Loucy (cell line): ENCODE data around the gene EIF3L.
A peak's percentile ranks its signal among the peaks of the same experiment; 100 is the strongest.

ENCODE experiments used
- H2AFZ ChIP-seq: fragments of 200-600 bp; sonication (generic); 2 replicates; pipeline ENCODE4 v1.6.0; 2016; ENCODE audit warnings: antibody characterized with exemption, mild to moderate bottlenecking, low read length, moderate library complexity
- H3F3A ChIP-seq: fragments of 200-600 bp; 2 replicates; pipeline ENCODE4 v1.6.0; 2016; ENCODE audit warnings: antibody characterized with exemption, low read depth, mild to moderate bottlenecking
- H3K27me3 ChIP-seq: fragments of 200-600 bp; sonication (generic); 2 replicates; pipeline ENCODE4 v1.6.1; 2014; ENCODE audit warnings: low read length, mild to moderate bottlenecking; ENCODE audit not compliant: insufficient read depth, poor library complexity, severe bottlenecking
- H3K36me3 ChIP-seq: fragments of 200-600 bp; sonication (generic); 2 replicates; pipeline ENCODE4 v1.6.1; 2016; ENCODE audit warnings: low read length; ENCODE audit not compliant: insufficient read depth
- H3K4me1 ChIP-seq: fragments of 200-600 bp; sonication (generic); 2 replicates; pipeline ENCODE4 v1.5.1; 2014; ENCODE audit warnings: low read length, mild to moderate bottlenecking; ENCODE audit not compliant: insufficient read depth, poor library complexity, severe bottlenecking
- H3K4me2 ChIP-seq: fragments of 200-600 bp; sonication (generic); 2 replicates; pipeline ENCODE4 v1.6.0; 2014; ENCODE audit warnings: antibody characterized with exemption, low read length, low read depth, mild to moderate bottlenecking; ENCODE audit not compliant: poor library complexity, severe bottlenecking
- H3K4me3 ChIP-seq: fragments of 200-600 bp; sonication (generic); 2 replicates; pipeline ENCODE4 v1.5.1; 2014; ENCODE audit warnings: low read length, mild to moderate bottlenecking, mixed read lengths; ENCODE audit not compliant: poor library complexity, severe bottlenecking
- H3K79me2 ChIP-seq: fragments of 200-600 bp; sonication (generic); 2 replicates; pipeline ENCODE4 v1.6.1; 2014; ENCODE audit warnings: low read length; ENCODE audit not compliant: insufficient read depth
- H3K9ac ChIP-seq: fragments of 200-600 bp; sonication (generic); 2 replicates; pipeline ENCODE4 v1.6.0; 2014; ENCODE audit warnings: mild to moderate bottlenecking, low read depth, low read length, moderate library complexity; ENCODE audit not compliant: poor library complexity, severe bottlenecking
- H3K9me2 ChIP-seq: fragments of 200-600 bp; sonication (generic); replicated peaks from 2 replicates; pipeline ENCODE4 v1.6.1; 2016; ENCODE audit warnings: low read depth, low read length, mixed read lengths
- H3K9me3 ChIP-seq: fragments of 200-600 bp; sonication (generic); 2 replicates; pipeline ENCODE4 v1.6.1; 2014; ENCODE audit warnings: mild to moderate bottlenecking, antibody characterized with exemption, low read length, low read depth; ENCODE audit not compliant: insufficient read depth
- H4K20me1 ChIP-seq: fragments of 200-600 bp; sonication (generic); 2 replicates; pipeline ENCODE4 v1.6.0; 2014; ENCODE audit warnings: antibody characterized with exemption, low read length, mild to moderate bottlenecking; ENCODE audit not compliant: insufficient read depth, poor library complexity, severe bottlenecking
- EZH2phosphoT487 ChIP-seq: fragments of 200-600 bp; IDR thresholded peaks from 2 replicates; pipeline ENCODE4 v1.6.1; 2018; ENCODE audit warnings: antibody characterized with exemption, mild to moderate bottlenecking, moderate library complexity, borderline replicate concordance
- TF ChIP-seq, protein P1 (sequence below): fragments of 200-600 bp; sonication (generic); conservative IDR thresholded peaks from 2 replicates; pipeline ENCODE4 v1.5.1; 2014; ENCODE audit warnings: mild to moderate bottlenecking, antibody characterized with exemption, low read length

EIF3L gene

DNA sequence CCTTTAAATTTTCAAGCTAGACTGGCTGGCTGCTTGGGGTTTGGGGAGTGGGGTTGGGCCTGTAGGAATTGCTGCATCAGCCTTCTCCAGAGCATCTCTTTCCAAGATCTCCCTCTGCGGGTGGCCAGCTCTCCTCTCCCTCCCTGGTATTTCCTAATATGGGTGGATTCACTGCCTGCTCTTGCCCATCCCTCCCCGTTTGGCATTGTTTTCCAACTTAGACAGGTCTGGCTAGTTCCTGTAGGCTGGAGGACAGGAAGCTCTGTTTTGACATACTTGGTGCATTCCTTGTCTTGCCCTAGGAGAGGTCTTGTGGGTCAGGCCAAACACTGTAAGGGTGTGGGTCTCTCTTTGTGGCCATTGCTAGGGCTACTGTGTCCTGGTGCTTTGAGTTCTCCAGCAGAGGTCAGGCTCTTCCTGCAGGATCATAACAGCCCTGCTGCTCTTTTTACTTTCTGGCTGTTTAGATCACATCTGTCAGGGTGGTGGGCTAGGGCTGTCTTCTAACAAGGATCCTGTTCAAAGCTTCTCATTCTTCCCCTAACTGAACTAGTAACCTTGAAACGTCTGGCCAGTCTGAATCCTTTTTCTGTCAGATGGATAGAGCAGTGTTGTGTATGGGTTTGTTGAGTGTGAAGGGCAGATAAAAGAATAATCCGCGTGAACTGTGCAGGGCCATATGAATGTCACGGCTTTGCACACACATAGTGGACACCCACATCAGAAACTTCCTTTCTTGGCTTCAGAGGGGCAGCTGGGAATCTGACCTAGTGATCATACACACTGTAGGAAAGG, 38.6 kb downstream of the EIF3L start:
- Histone ChIP-seq H3K4me1 (peaks cover 3% of the 10 kb centered on the region), H3K4me3 (no peak overlapping the region), H3K79me2 (peaks cover 8% of the 10 kb centered on the region; the same call in 1 of the 2 replicates), H3K9me2 (no peaks in the 10 kb centered on the region), H3K9me3 (no peaks in the 10 kb centered on the region), H3K9ac (no peak overlapping the region), H3F3A (no peaks in the 10 kb centered on the region), H4K20me1 (peaks cover 8% of the 10 kb centered on the region), H2AFZ (no peak overlapping the region), H3K4me2 (no peak overlapping the region), H3K27me3 (no peaks in the 10 kb centered on the region), H3K36me3 (peaks cover 54% of the 10 kb centered on the region; the same call in 1 of the 2 replicates)
- TF ChIP-seq, protein P1, sequence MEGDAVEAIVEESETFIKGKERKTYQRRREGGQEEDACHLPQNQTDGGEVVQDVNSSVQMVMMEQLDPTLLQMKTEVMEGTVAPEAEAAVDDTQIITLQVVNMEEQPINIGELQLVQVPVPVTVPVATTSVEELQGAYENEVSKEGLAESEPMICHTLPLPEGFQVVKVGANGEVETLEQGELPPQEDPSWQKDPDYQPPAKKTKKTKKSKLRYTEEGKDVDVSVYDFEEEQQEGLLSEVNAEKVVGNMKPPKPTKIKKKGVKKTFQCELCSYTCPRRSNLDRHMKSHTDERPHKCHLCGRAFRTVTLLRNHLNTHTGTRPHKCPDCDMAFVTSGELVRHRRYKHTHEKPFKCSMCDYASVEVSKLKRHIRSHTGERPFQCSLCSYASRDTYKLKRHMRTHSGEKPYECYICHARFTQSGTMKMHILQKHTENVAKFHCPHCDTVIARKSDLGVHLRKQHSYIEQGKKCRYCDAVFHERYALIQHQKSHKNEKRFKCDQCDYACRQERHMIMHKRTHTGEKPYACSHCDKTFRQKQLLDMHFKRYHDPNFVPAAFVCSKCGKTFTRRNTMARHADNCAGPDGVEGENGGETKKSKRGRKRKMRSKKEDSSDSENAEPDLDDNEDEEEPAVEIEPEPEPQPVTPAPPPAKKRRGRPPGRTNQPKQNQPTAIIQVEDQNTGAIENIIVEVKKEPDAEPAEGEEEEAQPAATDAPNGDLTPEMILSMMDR = peak; percentile 37
- TF ChIP-seq EZH2phosphoT487 = no peak

DNA sequence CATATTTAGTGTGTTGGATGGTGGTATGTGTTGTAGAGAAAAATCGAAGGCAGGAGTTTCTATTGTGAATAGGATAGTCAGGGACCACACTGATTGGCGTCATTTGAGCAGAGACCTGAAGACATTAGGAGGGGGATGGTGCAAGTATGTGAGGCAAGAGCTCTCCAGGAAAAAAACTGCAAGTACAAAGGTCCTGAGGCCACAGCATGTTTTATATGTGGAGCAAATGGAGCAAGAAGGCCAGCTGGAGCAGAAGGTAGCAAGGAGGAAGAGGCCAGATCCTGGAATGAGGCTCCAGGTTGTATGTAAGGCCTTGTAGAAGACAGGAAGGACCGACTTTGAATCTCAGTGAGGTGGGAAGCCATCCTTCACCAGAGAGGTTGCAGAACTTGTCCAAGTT, 42.7 kb downstream of the EIF3L start:
- Histone ChIP-seq H3K27me3 (no peaks in the 10 kb centered on the region), H3K36me3 (peaks cover 45% of the 10 kb centered on the region; the same call in 1 of the 2 replicates), H3F3A (no peaks in the 10 kb centered on the region), H3K4me3 (no peak overlapping the region), H3K79me2 (no peaks in the 10 kb centered on the region), H3K4me1 (peaks cover 9% of the 10 kb centered on the region), H3K9ac (no peak overlapping the region), H3K4me2 (no peak overlapping the region), H4K20me1 (no peaks in the 10 kb centered on the region), H3K9me3 (no peaks in the 10 kb centered on the region), H3K9me2 (no peaks in the 10 kb centered on the region), H2AFZ (no peak overlapping the region)
- TF ChIP-seq, protein P1 = no peak
- no peak for TF ChIP-seq EZH2phosphoT487

DNA sequence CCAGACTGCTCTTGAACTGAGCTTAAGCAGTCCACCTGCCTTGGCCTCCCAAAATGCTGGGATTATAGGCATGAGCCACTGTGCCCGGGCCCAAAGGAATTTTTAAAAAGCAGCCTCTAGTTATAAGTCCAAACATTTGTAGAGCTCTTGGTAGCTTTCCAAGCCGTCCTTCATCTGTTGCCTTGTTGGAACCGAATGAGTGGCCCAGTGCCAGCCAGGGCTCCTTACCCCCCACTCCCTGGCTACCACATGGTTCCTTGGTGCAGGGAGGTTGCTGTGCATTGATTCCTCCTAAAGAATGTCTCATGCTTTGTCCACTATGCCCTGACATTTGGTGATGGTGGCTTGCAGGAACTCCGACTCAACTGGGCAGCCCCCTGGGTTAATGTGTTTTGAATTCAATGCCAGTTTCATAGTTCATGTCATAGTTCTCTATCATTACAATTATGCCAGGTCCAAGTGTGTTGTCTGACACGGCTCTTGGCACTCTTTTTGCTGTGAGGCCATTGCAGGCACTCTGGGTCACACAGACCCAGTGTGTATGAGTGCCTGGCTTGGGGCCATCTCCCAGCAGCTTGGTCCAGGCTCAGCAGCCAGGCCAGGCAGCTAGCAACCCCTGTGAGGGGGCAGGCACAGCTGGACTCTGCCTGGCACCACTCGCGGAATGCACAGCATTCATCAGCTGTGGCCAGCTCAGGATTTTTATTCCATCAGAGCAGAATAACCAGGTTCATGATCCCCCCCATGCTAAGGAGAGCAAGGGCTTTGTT, 43.5 kb downstream of the EIF3L start:
- Histone ChIP-seq H3K9me2 (no peaks in the 10 kb centered on the region), H2AFZ (no peak overlapping the region), H3K9me3 (no peaks in the 10 kb centered on the region), H3K4me3 (no peak overlapping the region), H3K4me2 (no peak overlapping the region), H3K79me2 (no peaks in the 10 kb centered on the region), H3K27me3 (no peaks in the 10 kb centered on the region), H3F3A (no peaks in the 10 kb centered on the region), H3K36me3 (peaks cover 36% of the 10 kb centered on the region; the same call in 1 of the 2 replicates), H3K9ac (no peak overlapping the region), H3K4me1 (peaks cover 14% of the 10 kb centered on the region), H4K20me1 (no peaks in the 10 kb centered on the region)
- TF ChIP-seq EZH2phosphoT487 = no peak
- TF ChIP-seq, protein P1 = no peak
